ENCODE data around the gene HAUS7.

HAUS7 gene

DNA sequence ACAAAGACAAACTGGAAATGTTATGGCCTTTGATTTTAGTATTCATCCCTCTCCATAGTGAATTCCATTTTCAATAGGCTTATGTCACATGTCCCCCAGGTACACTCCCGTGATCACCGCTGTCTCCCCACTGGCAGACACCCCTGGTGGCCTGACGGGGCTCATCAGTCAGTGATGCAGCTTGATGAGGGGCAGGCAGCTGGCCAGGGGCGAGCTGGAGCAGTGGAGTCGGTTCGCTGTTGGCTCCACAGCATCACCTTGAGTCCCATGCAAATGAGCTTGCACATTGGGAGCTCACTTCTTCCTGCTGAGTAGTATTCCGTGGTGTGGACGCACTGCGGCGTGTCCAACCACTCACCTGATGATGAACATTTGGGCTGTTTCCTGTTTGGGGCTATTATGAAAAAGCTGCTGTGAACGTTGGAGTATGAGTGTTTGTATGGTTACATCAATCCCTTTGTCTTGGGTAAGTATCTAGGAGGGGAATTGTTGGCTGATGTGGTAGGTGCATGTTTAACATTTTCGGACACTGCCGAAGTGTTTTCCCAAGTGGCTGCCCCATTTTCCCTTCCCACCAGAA, 29.7 kb downstream of the HAUS7 start:
- CTCF ChIA-PET: no interaction called here
- H3K27ac ChIP-seq: no peak overlapping the region
- DNase-seq (ENCODE audit: low spot score): no peak
- TF ChIP-seq, protein P1, sequence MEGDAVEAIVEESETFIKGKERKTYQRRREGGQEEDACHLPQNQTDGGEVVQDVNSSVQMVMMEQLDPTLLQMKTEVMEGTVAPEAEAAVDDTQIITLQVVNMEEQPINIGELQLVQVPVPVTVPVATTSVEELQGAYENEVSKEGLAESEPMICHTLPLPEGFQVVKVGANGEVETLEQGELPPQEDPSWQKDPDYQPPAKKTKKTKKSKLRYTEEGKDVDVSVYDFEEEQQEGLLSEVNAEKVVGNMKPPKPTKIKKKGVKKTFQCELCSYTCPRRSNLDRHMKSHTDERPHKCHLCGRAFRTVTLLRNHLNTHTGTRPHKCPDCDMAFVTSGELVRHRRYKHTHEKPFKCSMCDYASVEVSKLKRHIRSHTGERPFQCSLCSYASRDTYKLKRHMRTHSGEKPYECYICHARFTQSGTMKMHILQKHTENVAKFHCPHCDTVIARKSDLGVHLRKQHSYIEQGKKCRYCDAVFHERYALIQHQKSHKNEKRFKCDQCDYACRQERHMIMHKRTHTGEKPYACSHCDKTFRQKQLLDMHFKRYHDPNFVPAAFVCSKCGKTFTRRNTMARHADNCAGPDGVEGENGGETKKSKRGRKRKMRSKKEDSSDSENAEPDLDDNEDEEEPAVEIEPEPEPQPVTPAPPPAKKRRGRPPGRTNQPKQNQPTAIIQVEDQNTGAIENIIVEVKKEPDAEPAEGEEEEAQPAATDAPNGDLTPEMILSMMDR (conservative IDR thresholded peaks at IDR 0.05; ENCODE audit: low read depth): no peak
- POLR2A ChIA-PET (ENCODE audit: low non-redundant PET): no interaction called here

DNA sequence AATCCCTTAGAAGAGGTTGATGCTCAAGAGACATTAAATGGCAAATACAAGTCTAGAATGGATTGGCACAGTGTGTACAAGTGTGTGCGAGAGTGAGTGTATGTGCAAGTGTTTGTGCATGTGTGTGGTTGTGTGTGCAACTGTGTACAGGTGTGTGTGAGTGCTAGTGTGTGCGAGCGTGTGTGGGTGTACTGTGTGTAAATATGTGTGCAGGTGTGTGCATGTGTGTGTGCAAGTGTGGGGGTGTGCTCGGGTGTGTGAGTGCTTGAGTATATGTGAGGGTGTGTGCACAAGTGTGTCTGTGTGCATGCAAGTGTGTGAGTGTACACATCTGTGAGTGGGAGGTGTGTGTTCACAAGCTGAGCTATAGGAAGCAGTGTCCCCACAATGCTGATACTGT, 30.4 kb downstream of the HAUS7 start:
- CTCF ChIA-PET: no interaction called here
- TF ChIP-seq, protein P1 (conservative IDR thresholded peaks at IDR 0.05; ENCODE audit: low read depth): no peak
- DNase-seq (ENCODE audit: low spot score): no peak
- POLR2A ChIA-PET (ENCODE audit: low non-redundant PET): no interaction called here
- no peak overlapping the region for H3K27ac ChIP-seq

DNA sequence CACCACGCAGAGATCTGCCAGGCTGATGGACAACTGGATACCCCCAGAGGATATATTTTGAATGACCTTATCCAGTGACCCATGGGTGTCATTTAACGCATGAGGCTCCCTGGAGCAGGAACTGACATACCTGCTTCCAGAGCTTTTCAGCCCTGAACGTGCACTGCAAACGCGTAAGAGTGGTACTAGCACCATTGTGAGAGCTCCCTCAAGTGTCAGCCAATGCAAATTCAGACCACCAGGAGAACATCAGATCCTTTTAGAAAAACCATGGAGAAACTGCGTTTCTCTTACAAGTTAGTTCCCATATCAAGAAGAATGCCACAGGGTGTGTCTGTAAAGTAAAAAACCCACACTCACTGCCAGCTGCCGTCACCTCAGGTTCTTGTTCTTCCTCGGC, 31.8 kb downstream of the HAUS7 start:
- DNase-seq (ENCODE audit: low spot score): no peak
- TF ChIP-seq, protein P1 (conservative IDR thresholded peaks at IDR 0.05; ENCODE audit: low read depth): no peak; the same call in 1 of the 2 replicates
- ChIA-PET POLR2A (ENCODE audit: low non-redundant PET) (no interaction called here), CTCF (no interaction called here)
- no peak overlapping the region for H3K27ac ChIP-seq

DNA sequence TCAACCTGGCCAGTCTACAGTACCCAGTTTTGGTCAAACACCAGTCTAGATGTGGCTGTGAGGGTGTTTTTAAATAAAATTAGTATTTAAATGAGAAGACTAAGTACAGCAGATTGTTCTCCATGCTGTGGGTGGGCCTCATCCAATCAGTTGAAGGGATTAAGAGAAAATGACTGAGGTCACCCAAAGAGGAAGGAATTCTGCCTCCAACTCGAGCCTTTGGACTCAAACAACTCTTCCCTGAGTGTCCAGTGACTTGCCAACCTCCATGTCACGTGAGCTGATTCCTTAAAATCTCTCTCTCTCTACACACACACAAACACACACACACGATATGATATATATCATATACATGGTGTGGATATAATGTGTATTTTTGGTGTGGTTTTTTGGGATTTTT, 34.5 kb downstream of the HAUS7 start:
- CTCF ChIA-PET: no interaction called here
- TF ChIP-seq, protein P1 (conservative IDR thresholded peaks at IDR 0.05; ENCODE audit: low read depth): no peak
- POLR2A ChIA-PET (ENCODE audit: low non-redundant PET): no interaction called here

DNA sequence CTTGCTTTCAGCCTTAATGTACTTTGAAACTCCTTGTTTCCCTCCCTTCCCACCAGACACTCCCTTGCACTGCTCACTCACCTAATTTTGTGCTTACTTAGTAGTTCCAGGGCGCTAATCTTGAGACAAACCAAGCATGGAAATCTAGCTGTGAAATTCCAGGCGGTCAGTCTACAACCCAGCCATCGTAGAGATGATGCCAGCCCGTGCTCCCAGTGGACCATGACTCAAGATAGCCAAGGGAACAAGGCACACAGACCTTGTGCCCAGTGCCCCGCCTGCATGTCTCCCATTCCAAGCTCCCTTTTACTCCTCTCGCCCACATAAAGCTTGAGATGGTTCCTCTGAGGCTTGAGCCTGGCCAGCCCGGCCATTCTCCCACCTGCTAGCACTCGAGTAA, 35.6 kb downstream of the HAUS7 start:
- ChIA-PET POLR2A (ENCODE audit: low non-redundant PET) (no interaction called here), CTCF (no interaction called here)
- no peak overlapping the region for H3K27ac ChIP-seq
- TF ChIP-seq, protein P1 (conservative IDR thresholded peaks at IDR 0.05; ENCODE audit: low read depth): no peak
- no peak for DNase-seq (ENCODE audit: low spot score)

More for the DNA sequence above, 34.5 kb downstream of the HAUS7 start:
- no peak overlapping the region for H3K27ac ChIP-seq
- DNase-seq (ENCODE audit: low spot score): no peak

DNA sequence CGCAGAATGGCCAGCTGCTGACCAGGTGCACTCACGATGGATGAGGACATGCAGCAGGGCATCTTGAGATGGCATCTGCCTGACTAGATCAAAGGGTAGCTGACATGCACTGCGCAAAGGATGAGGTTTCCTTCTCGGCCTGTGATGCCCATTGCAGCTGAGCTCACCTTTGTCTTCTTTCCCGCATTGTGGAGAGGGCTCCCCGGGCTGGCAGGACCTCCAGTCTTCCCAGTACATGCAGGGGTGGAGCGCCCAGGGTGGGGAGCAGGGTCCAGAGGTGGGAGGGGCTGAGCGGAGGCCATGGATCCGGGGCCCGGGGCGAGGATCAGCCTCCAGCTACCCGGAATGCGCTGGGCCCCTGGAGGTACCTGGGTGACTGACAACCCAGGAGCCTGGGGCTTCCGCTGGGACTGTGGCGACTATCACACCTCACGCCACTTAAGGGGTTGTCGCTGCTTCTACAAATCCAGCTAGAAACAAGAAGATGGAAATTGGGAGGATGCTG, 36.5 kb downstream of the HAUS7 start:
- ChIA-PET CTCF (no interaction called here), POLR2A (ENCODE audit: low non-redundant PET) (no interaction called here)
- no peak overlapping the region for H3K27ac ChIP-seq
- TF ChIP-seq, protein P1 (conservative IDR thresholded peaks at IDR 0.05; ENCODE audit: low read depth): no peak
- DNase-seq (ENCODE audit: low spot score): no peak

Measured in RWPE1 (cell line).